Brain pericyte (primary cell): ENCODE measurements around the gene SRPK3.
"Not testable (repeated sequence)": the region's sequence is repeated elsewhere in the genome, so short reads cannot be mapped to it uniquely, and the experiment has no call there.

ENCODE experiments used
- DNase-seq: peaks from one replicate; pipeline ENCODE4 v3.0.0-alpha.2; 2012; ENCODE audit warnings: low read depth, low spot score

SRPK3 gene

GRCh38 chrX:153745067-153745433 lies 35.8 kb upstream of the SRPK3 start:
- DNase-seq, result not testable (repeated sequence)

GRCh38 chrX:153746359-153746758 lies 34.5 kb upstream of the SRPK3 start:
- no peak for DNase-seq

- not testable (repeated sequence) for DNase-seq
These were observed 33.9 kb upstream of the SRPK3 start for GRCh38 chrX:153746991-153747390.

- DNase-seq, result not testable (repeated sequence)
These were observed 31.8 kb upstream of the SRPK3 start for GRCh38 chrX:153749017-153749416.

- no peak for DNase-seq
These were observed 30.6 kb upstream of the SRPK3 start for GRCh38 chrX:153750127-153750774.

GRCh38 chrX:153755136-153755535 lies 25.7 kb upstream of the SRPK3 start:
- no peak for DNase-seq

- no peak for DNase-seq
These were observed 19.0 kb upstream of the SRPK3 start for GRCh38 chrX:153761863-153762262.

- DNase-seq, result no peak
These were observed 18.1 kb upstream of the SRPK3 start for GRCh38 chrX:153762626-153763173.

GRCh38 chrX:153763298-153763932 lies 17.4 kb upstream of the SRPK3 start:
- no peak for DNase-seq

GRCh38 chrX:153763989-153764755 lies 16.7 kb upstream of the SRPK3 start, which contains the start of gene PLXNB3:
TSS of gene PLXNB3 (plus strand) at chrX:153764249. CDS start at chrX:153765536, 1,287 bp downstream.
- DNase-seq, result peak; percentile 12

GRCh38 chrX:153764786-153765137 lies 16.1 kb upstream of the SRPK3 start:
- DNase-seq, result no peak

- no peak for DNase-seq
These were observed 15.4 kb upstream of the SRPK3 start for GRCh38 chrX:153765138-153766079.

GRCh38 chrX:153766098-153766817 lies 14.6 kb upstream of the SRPK3 start:
- DNase-seq, result no peak

- DNase-seq, result no peak
These were observed 13.8 kb upstream of the SRPK3 start for GRCh38 chrX:153766871-153767673.

GRCh38 chrX:153767674-153768055 lies 13.2 kb upstream of the SRPK3 start:
- no peak for DNase-seq

- no peak for DNase-seq
These were observed 12.3 kb upstream of the SRPK3 start for GRCh38 chrX:153768311-153769157.

GRCh38 chrX:153769158-153769864 lies 11.5 kb upstream of the SRPK3 start:
- no peak for DNase-seq

GRCh38 chrX:153769865-153770600 lies 10.8 kb upstream of the SRPK3 start:
- no peak for DNase-seq
